Measurements from ENCODE around the gene SORL1. TPM values are rescaled to one million over a fixed set of nuclear protein-coding genes. Genes with fewer than 3 reads are reported as not detected.

The SORL1 gene
- total RNA-seq, 2 experiments from 2014 or later, result 179 to 195 TPM

- H3K27ac Mint-ChIP-seq, result peak overlapping the region; percentile 94
- DNase-seq (no peak), ATAC-seq (ENCODE audit: low read depth) (no peak)
- H3K9me3 Mint-ChIP-seq, result no peaks in the 10 kb centered on the region
- POLR2A ChIA-PET, result interaction anchor here (0.7 to 4.9 kb wide), 10 partner anchors 15 to 130 kb away, joined by 3 to 152 read pairs (median 8); no protein-coding TSS in a partner anchor
- H3K27me3 Mint-ChIP-seq, result no peaks in the 10 kb centered on the region
- H3K4me1 Mint-ChIP-seq, result peaks cover 64% of the 10 kb centered on the region
- H3K36me3 Mint-ChIP-seq, result peaks cover 8% of the 10 kb centered on the region
- H3K4me3 Mint-ChIP-seq, result peak overlapping the region; percentile 90
Observed at GRCh38 chr11:121449626-121450025, 2.5 kb upstream of the SORL1 start.

GRCh38 chr11:121450401-121450800 is 1.7 kb upstream of the SORL1 start:
- H3K4me1 Mint-ChIP-seq, result peaks cover 71% of the 10 kb centered on the region
- POLR2A ChIA-PET, result interaction anchor here (0.6 to 4.9 kb wide), 11 partner anchors 14 to 123 kb away, joined by 3 to 152 read pairs (median 9); no protein-coding TSS in a partner anchor
- H3K36me3 Mint-ChIP-seq, result peaks cover 13% of the 10 kb centered on the region
- no peaks in the 10 kb centered on the region for H3K9me3 Mint-ChIP-seq
- peak overlapping the region; percentile 90 for H3K4me3 Mint-ChIP-seq
- H3K27ac Mint-ChIP-seq, result peak overlapping the region; percentile 94
- H3K27me3 Mint-ChIP-seq, result no peaks in the 10 kb centered on the region
- ATAC-seq (ENCODE audit: low read depth), result no peak
- no peak for DNase-seq

DNA sequence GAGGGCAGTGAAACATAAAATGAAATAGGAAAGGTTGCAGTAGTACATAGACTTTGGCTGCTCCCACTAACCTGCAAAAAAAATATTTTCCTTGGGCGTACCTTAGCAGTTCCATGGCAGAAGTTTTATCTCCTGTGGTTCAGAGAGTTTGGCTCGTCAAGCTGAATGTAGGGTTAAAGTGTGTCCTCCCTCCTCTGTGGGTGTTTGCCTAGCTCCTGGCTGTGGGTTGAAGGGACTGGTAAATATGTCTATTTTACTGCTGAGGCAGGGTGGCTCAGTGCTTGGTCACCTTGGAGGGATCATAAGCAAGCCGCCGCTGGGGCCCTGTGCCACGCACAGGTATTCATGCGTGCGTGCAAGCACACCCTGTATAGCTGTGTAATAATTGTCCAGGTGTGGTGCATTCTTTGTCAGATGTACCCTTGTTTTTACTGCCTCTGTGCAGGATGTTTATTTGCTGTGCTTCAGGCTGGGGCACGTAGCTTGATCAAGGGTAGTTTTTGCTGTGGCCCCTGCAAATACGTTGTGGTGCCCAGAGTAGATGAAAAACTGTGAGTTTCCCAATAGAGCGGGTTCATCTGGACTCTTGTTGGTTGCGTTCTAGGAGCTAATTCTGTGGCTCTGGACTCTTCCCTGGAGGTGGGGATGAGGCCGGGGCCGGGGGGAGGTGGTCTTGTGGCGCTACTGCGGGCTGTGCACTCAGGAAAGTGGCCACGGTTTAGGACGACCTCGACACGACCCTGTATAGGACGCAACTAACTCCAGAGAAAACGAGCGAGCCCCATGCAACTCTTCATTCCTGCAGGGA is 732 bp upstream of the SORL1 start:
- H3K36me3 Mint-ChIP-seq, result peaks cover 15% of the 10 kb centered on the region
- peak overlapping the region; percentile 90 for H3K4me3 Mint-ChIP-seq
- ATAC-seq (ENCODE audit: low read depth), result peak; percentile 6
- H3K27me3 Mint-ChIP-seq, result no peaks in the 10 kb centered on the region
- H3K27ac Mint-ChIP-seq, result peak overlapping the region; percentile 94
- H3K4me1 Mint-ChIP-seq, result peaks cover 68% of the 10 kb centered on the region
- POLR2A ChIA-PET, result interaction anchor here (1.0 to 4.9 kb wide), 9 partner anchors 13 to 159 kb away, joined by 3 to 152 read pairs (median 11); partner anchors contain the start of gene SC5D
- no peaks in the 10 kb centered on the region for H3K9me3 Mint-ChIP-seq
- DNase-seq, result peak; percentile 57

DNA sequence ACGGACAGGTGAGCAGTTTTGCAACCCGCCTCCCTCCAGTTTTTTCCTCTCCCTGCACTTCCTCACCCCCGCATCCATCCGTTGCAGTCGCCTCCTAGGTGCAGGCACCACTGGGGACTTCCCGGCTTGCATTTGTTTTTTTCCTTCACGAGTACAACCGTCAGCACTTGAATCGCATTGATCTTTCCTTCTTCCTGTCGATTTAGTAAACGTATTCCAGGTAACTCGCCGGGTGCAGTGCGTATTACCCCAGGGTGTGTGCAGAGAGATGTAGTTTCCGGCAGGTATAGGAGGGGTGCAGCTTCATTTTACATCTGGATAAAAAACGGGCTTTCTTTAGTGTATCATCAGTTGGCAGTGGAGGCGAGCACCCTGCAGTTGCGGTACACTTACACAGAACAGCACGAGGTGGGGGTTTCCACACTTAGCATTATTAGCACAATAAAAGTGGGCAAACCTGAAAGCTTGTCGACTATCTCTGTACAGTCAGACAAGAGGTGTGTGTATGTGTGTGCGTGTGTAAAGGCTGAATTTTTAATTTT is 566 bp downstream of the SORL1 start, which contains the start of gene SORL1-AS1:
TSS of gene SORL1-AS1 (minus strand) at position 359 of the 542 bp plus-strand sequence.
- H3K9me3 Mint-ChIP-seq, result no peaks in the 10 kb centered on the region
- DNase-seq (no peak), ATAC-seq (ENCODE audit: low read depth) (peak; percentile 20)
- no peaks in the 10 kb centered on the region for H3K27me3 Mint-ChIP-seq
- peak within 1 kb of the TSS; percentile 90 for H3K4me3 Mint-ChIP-seq
- POLR2A ChIA-PET, result interaction anchor here (0.6 to 4.9 kb wide), 6 partner anchors 12 to 85 kb away, joined by 3 to 152 read pairs (median 4); no protein-coding TSS in a partner anchor
- peak within 1 kb of the TSS; percentile 94 for H3K27ac Mint-ChIP-seq
- H3K4me1 Mint-ChIP-seq, result peaks cover 74% of the 10 kb centered on the region
- H3K36me3 Mint-ChIP-seq, result peaks cover 21% of the 10 kb centered on the region

DNA sequence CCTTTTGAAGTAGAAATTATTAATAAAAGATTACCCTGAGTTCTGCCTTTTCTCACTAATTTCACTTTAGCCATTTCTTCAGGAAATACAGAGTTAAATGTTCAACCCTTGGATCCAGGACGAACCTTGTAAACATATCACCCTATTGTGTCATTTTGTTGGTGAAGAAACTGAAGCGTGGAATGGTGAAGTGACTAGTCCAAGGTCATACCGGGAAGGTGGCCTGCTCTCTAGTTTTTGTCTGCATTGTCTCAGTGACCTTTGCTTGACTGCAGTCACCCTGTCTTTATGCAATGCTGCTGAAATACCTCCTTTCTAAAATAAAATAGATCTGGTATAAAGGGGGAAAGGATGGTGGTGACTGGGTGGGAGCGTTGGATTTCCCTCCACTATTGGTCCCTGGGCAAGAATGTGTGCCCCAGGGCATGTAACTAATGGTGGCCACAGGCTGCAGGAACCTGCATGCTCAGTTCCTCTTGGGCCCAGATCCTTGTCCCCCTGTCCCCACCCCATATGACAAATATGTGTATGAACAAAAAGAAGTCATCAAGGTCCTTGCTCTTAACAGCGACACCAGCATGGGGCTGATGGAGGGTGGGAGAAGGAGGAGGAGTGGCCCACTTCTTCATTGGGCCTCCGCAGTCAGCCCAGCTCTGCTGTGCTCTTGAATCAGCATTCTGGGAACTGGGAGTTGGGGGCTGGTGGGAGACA is 1.6 kb downstream of the SORL1 start:
- DNase-seq (no peak), ATAC-seq (ENCODE audit: low read depth) (no peak)
- Mint-ChIP-seq H3K9me3 (no peaks in the 10 kb centered on the region), H3K36me3 (peaks cover 27% of the 10 kb centered on the region), H3K27ac (peak overlapping the region; percentile 89), H3K4me1 (peaks cover 73% of the 10 kb centered on the region), H3K4me3 (peak overlapping the region; percentile 90), H3K27me3 (no peaks in the 10 kb centered on the region)
- POLR2A ChIA-PET, result interaction anchor here (0.9 to 1.4 kb wide), 3 partner anchors 9 to 13 kb away, joined by 4 to 7 read pairs (median 4); no protein-coding TSS in a partner anchor

- H3K36me3 Mint-ChIP-seq, result peaks cover 32% of the 10 kb centered on the region
- DNase-seq (no peak), ATAC-seq (ENCODE audit: low read depth) (no peak)
- POLR2A ChIA-PET, result interaction anchor here (1.3 to 3.1 kb wide), 3 partner anchors 8 to 12 kb away, joined by 4 to 14 read pairs (median 4); no protein-coding TSS in a partner anchor
- no peaks in the 10 kb centered on the region for H3K27me3 Mint-ChIP-seq
- peaks cover 73% of the 10 kb centered on the region for H3K4me1 Mint-ChIP-seq
- H3K4me3 Mint-ChIP-seq, result peak overlapping the region; percentile 90
- peak overlapping the region; percentile 89 for H3K27ac Mint-ChIP-seq
- H3K9me3 Mint-ChIP-seq, result no peaks in the 10 kb centered on the region
Observed at GRCh38 chr11:121455115-121455514, 3.0 kb downstream of the SORL1 start.

DNA sequence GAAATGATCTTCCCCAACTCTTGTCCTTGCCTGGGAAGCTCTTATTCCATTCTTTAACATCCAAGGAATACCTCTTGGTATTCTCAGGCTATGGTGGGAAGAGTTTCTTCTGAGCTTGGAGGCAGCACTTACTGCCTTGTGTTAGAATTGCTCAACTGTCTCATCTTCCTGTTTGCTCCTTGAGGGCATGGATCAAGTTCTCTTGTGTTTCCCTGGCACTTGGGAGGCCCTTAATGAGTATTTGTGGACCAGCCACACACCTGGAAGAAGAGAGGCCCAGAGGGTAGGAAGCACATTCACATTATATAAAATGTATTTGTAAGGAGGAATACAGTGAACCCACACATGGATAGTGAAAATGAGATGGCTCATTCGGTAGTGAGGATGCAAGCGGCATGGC is 4.0 kb downstream of the SORL1 start:
- H3K9me3 Mint-ChIP-seq, result no peaks in the 10 kb centered on the region
- no peaks in the 10 kb centered on the region for H3K27me3 Mint-ChIP-seq
- peak overlapping the region; percentile 54 for H3K27ac Mint-ChIP-seq
- peaks cover 33% of the 10 kb centered on the region for H3K36me3 Mint-ChIP-seq
- peak overlapping the region; percentile 42 for H3K4me3 Mint-ChIP-seq
- peaks cover 70% of the 10 kb centered on the region for H3K4me1 Mint-ChIP-seq
- POLR2A ChIA-PET, result interaction anchor here (0.8 to 3.1 kb wide), 4 partner anchors 9 to 25 kb away, joined by 4 to 14 read pairs (median 8); no protein-coding TSS in a partner anchor
- DNase-seq (no peak), ATAC-seq (ENCODE audit: low read depth) (no peak)

DNA sequence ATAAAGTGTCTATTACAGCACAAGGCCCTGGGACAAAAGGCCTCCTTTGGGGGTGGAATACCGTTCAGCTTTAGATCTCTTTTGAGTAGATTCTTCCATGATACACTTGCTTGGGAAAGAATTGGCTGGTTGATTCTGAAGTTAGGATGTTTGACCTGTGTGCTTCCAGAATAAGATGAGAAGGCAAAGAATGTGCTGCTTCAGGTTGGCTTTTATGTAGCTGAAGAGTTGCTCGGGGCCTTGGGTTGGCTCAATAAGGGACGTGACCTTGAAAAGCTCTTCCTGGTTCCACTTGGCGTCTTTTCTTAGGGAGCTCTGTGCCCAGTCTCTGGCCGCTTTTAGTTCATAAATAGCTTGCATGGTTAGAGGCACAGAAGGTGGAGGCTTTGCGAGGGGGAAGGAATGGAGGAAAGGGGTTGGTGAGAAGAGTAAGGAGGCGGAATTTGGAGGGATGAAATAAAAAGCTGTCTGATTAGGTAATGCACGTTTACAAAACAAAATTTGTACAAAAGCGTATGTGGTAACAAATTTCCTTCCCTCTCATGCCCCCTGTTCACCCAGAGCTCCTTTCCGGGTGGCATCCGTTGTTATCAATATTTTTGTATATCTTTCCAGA is 4.8 kb downstream of the SORL1 start:
- H3K4me1 Mint-ChIP-seq, result peaks cover 74% of the 10 kb centered on the region
- H3K9me3 Mint-ChIP-seq, result no peaks in the 10 kb centered on the region
- POLR2A ChIA-PET, result interaction anchor here (0.7 to 3.1 kb wide), 4 partner anchors 10 to 1605 kb away, joined by 4 to 14 read pairs (median 8); partner anchors contain the start of gene HSPA8
- no peak overlapping the region for H3K27ac Mint-ChIP-seq
- DNase-seq, result no peak
- no peaks in the 10 kb centered on the region for H3K27me3 Mint-ChIP-seq
- ATAC-seq (ENCODE audit: low read depth), result no peak
- H3K36me3 Mint-ChIP-seq, result peaks cover 36% of the 10 kb centered on the region
- peak overlapping the region; percentile 45 for H3K4me3 Mint-ChIP-seq

- peak overlapping the region; percentile 27 for H3K4me3 Mint-ChIP-seq
- no peaks in the 10 kb centered on the region for H3K9me3 Mint-ChIP-seq
- no peak overlapping the region for H3K27ac Mint-ChIP-seq
- DNase-seq (no peak), ATAC-seq (ENCODE audit: low read depth) (no peak)
- H3K27me3 Mint-ChIP-seq, result no peaks in the 10 kb centered on the region
- POLR2A ChIA-PET, result no interaction called here
- H3K4me1 Mint-ChIP-seq, result peaks cover 86% of the 10 kb centered on the region
- peaks cover 38% of the 10 kb centered on the region for H3K36me3 Mint-ChIP-seq
Observed at GRCh38 chr11:121458551-121458950, 6.4 kb downstream of the SORL1 start.

- Mint-ChIP-seq H3K4me1 (peaks cover 85% of the 10 kb centered on the region), H3K9me3 (no peaks in the 10 kb centered on the region), H3K27ac (peak overlapping the region; percentile 80), H3K27me3 (no peaks in the 10 kb centered on the region), H3K4me3 (peak overlapping the region; percentile 50), H3K36me3 (peaks cover 35% of the 10 kb centered on the region)
- peak; percentile 17 for ATAC-seq (ENCODE audit: low read depth)
- POLR2A ChIA-PET, result interaction anchor here (1.5 to 10.7 kb wide), 3 partner anchors 9 to 23 kb away, joined by 4 to 152 read pairs (median 7); partner anchors contain the start of genes SORL1 and SORL1-AS1
- no peak for DNase-seq
Observed at GRCh38 chr11:121459413-121460017, 7.4 kb downstream of the SORL1 start.

DNA sequence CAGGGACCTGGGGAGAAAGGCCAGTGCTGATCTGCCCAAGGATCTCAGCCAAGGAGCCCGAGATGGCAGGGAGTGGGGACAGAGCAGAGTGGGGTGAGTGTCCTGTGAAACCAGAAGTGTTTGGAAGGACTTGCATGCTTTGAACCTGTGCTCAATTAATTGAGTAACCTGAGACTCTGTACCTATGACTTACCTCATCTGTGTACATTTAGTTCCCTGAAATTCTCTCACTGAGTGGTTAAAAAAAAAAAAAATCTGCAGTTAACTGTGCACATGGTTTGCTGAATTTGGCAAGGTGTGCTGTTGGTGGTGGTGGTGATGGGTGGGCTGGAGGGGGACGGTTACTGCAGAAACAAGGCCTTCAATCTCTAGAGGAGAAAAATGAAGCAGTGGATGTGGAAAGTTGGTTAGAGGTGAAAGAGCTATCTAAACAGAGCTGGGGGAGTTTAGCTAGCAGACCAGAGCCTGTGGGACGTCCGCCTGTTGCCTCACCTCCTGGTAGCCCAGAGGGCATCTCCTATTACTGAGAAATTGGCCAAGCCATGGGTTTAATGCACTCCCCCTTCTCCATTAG is 8.9 kb downstream of the SORL1 start:
- H3K27ac Mint-ChIP-seq, result peak overlapping the region; percentile 62
- ATAC-seq (ENCODE audit: low read depth) (no peak), DNase-seq (no peak)
- POLR2A ChIA-PET, result interaction anchor here (1.6 to 10.7 kb wide), 3 partner anchors 10 to 20 kb away, joined by 4 to 152 read pairs (median 79); partner anchors contain the start of genes SORL1 and SORL1-AS1
- H3K36me3 Mint-ChIP-seq, result peaks cover 27% of the 10 kb centered on the region
- H3K9me3 Mint-ChIP-seq, result no peaks in the 10 kb centered on the region
- H3K4me3 Mint-ChIP-seq, result peak overlapping the region; percentile 1
- peaks cover 86% of the 10 kb centered on the region for H3K4me1 Mint-ChIP-seq
- no peaks in the 10 kb centered on the region for H3K27me3 Mint-ChIP-seq

DNA sequence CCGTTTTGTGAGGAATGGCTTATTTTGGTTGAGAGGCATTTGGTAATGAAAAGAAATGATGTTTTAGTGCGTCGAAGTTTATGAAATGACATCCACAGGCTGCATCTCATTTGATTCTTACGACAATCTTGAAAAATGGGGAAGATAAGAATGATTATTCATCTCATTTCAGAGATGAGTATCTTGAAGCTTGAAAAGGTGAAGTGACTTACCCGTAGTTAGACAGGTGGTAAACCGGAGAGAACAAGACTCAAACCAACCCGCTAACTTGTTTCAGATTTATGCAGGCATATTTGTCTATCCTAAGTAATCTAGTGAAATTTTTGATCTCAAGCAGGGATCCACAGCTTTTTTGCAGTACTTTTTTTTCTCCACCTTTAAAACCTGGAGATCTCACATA is 9.7 kb downstream of the SORL1 start:
- ATAC-seq (ENCODE audit: low read depth) (no peak), DNase-seq (no peak)
- H3K36me3 Mint-ChIP-seq, result peaks cover 22% of the 10 kb centered on the region
- H3K27ac Mint-ChIP-seq, result peak overlapping the region; percentile 88
- peaks cover 87% of the 10 kb centered on the region for H3K4me1 Mint-ChIP-seq
- no peaks in the 10 kb centered on the region for H3K9me3 Mint-ChIP-seq
- no peaks in the 10 kb centered on the region for H3K27me3 Mint-ChIP-seq
- POLR2A ChIA-PET, result interaction anchor here (0.6 to 10.7 kb wide), 3 partner anchors 11 to 1128 kb away, joined by 3 to 152 read pairs (median 79); partner anchors contain the start of genes SORL1 and SORL1-AS1
- H3K4me3 Mint-ChIP-seq, result no peak overlapping the region
